ENCODE data around the gene ALDH1A3.
"Not testable (repeated sequence)": the region's sequence is repeated elsewhere in the genome, so short reads cannot be mapped to it uniquely, and the experiment has no call there.

ALDH1A3 gene

GRCh38 chr15:100879464-100880138 is at the start of gene ALDH1A3:
TSS of gene ALDH1A3 (plus strand) at chr15:100879831. CDS start at chr15:100879908, 77 bp downstream.
- DNase-seq (ENCODE audit: low spot score): peak; percentile 71

- no peak for DNase-seq (ENCODE audit: low spot score)
These were observed 48.2 kb upstream of the ALDH1A3 start for GRCh38 chr15:100831467-100831866.

- DNase-seq (ENCODE audit: low spot score): no peak
These were observed 47.3 kb upstream of the ALDH1A3 start for GRCh38 chr15:100832149-100832942.

GRCh38 chr15:100833417-100834389 is 45.9 kb upstream of the ALDH1A3 start:
- DNase-seq (ENCODE audit: low spot score): no peak

- DNase-seq (ENCODE audit: low spot score): no peak
These were observed 44.9 kb upstream of the ALDH1A3 start for GRCh38 chr15:100834731-100835130.

GRCh38 chr15:100835636-100836035 is 44.0 kb upstream of the ALDH1A3 start:
- no peak for DNase-seq (ENCODE audit: low spot score)

- DNase-seq (ENCODE audit: low spot score): no peak
These were observed 43.1 kb upstream of the ALDH1A3 start for GRCh38 chr15:100836501-100836900.

GRCh38 chr15:100841426-100841825 is 38.2 kb upstream of the ALDH1A3 start:
- DNase-seq (ENCODE audit: low spot score): no peak

GRCh38 chr15:100842756-100843730 is 36.6 kb upstream of the ALDH1A3 start:
- no peak for DNase-seq (ENCODE audit: low spot score)

GRCh38 chr15:100844167-100844566 is 35.5 kb upstream of the ALDH1A3 start:
- DNase-seq (ENCODE audit: low spot score): no peak

- no peak for DNase-seq (ENCODE audit: low spot score)
These were observed 34.9 kb upstream of the ALDH1A3 start for GRCh38 chr15:100844778-100845177.

GRCh38 chr15:100847194-100847593 is 32.4 kb upstream of the ALDH1A3 start:
- DNase-seq (ENCODE audit: low spot score): no peak

- DNase-seq (ENCODE audit: low spot score): peak; percentile 88
These were observed 30.4 kb upstream of the ALDH1A3 start for GRCh38 chr15:100849021-100849854.

- no peak for DNase-seq (ENCODE audit: low spot score)
These were observed 29.8 kb upstream of the ALDH1A3 start for GRCh38 chr15:100849855-100850218.

GRCh38 chr15:100851428-100852015 is 28.1 kb upstream of the ALDH1A3 start:
- not testable (repeated sequence) for DNase-seq (ENCODE audit: low spot score)

GRCh38 chr15:100852630-100853029 is 27.0 kb upstream of the ALDH1A3 start:
- no peak for DNase-seq (ENCODE audit: low spot score)

- peak; percentile 34 for DNase-seq (ENCODE audit: low spot score)
These were observed 25.8 kb upstream of the ALDH1A3 start for GRCh38 chr15:100853676-100854440.

GRCh38 chr15:100856867-100857266 is 22.8 kb upstream of the ALDH1A3 start:
- no peak for DNase-seq (ENCODE audit: low spot score)

GRCh38 chr15:100858294-100858693 is 21.3 kb upstream of the ALDH1A3 start:
- no peak for DNase-seq (ENCODE audit: low spot score)
